Measurements from ENCODE around the gene FAM227B. TPM values are rescaled to one million over a fixed set of nuclear protein-coding genes. Genes with fewer than 3 reads are reported as not detected.

FAM227B gene
- total RNA-seq, 4 donors from 2014 or later = 1.1 to 4.1 (median 2.9) TPM

DNA sequence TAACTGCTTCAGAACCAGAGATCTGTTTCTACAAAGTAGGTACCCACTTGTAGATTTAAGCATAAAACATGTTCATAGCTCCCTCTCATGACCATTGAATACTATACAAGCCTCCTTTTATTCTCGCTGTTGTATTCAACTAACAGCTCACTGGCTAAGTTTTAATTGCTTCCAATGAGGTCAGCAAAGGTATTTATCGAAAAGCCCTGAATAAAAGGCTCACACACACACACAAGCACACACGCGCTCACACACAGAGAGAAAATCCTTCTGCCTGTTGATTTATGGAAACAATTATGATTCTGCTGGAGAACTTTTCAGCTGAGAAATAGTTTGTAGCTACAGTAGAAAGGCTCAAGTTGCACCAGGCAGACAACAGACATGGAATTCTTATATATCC, 197.6 kb downstream of the FAM227B start, which contains the start of gene FGF7:
FGF7 (plus strand) TSS at position 222 of the 400 bp plus-strand sequence. CDS start 1,056 bp downstream, outside the sequence.
- no peaks in the 10 kb centered on the region for H3K9me3 ChIP-seq
- H3K27ac ChIP-seq = peak within 1 kb of the TSS in 3 of 4 donors; percentile 24 to 34 (median 33)
- no peaks in the 10 kb centered on the region for H3K36me3 ChIP-seq
- no peaks in the 10 kb centered on the region for H3K4me1 ChIP-seq
- no peaks in the 10 kb centered on the region for H3K27me3 ChIP-seq
- TF ChIP-seq POLR2A (IDR thresholded peaks at IDR 0.05) = no peak
- no peak for DNase-seq
- peak within 1 kb of the TSS in 3 of 4 donors; percentile 18 to 37 (median 18) for H3K4me3 ChIP-seq

DNA sequence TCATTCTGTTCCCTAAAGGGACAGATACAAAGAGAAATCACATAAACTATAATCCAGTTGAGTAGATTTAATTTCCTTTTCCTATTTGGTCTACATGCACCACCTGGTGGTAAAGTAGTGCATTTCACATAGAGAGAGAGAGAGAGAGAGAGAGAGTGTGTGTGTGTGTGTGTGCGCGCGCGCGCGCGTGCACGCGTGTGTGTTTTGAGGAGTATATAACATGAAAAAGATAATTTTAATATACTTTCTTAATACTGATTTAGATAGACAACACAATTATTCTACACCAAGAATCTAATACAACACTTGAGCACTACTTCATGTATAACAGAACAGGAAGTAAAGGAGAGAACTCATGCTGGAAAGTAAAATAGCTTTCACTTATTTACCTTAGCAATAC, 198.6 kb downstream of the FAM227B start:
- DNase-seq = peak in 2 of 3 donors; percentile 53 to 56
- no peaks in the 10 kb centered on the region for H3K9me3 ChIP-seq
- no peaks in the 10 kb centered on the region for H3K27me3 ChIP-seq
- H3K4me3 ChIP-seq = peak overlapping the region in 1 of 4 donors; percentile 37
- H3K27ac ChIP-seq = peak overlapping the region in 1 of 4 donors; percentile 34
- H3K4me1 ChIP-seq = no peaks in the 10 kb centered on the region
- TF ChIP-seq, protein P1, sequence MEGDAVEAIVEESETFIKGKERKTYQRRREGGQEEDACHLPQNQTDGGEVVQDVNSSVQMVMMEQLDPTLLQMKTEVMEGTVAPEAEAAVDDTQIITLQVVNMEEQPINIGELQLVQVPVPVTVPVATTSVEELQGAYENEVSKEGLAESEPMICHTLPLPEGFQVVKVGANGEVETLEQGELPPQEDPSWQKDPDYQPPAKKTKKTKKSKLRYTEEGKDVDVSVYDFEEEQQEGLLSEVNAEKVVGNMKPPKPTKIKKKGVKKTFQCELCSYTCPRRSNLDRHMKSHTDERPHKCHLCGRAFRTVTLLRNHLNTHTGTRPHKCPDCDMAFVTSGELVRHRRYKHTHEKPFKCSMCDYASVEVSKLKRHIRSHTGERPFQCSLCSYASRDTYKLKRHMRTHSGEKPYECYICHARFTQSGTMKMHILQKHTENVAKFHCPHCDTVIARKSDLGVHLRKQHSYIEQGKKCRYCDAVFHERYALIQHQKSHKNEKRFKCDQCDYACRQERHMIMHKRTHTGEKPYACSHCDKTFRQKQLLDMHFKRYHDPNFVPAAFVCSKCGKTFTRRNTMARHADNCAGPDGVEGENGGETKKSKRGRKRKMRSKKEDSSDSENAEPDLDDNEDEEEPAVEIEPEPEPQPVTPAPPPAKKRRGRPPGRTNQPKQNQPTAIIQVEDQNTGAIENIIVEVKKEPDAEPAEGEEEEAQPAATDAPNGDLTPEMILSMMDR (IDR thresholded peaks at IDR 0.05) = peak; percentile 32 to 91 (median 76)
- TF ChIP-seq POLR2A (IDR thresholded peaks at IDR 0.05) = no peak
- H3K36me3 ChIP-seq = no peaks in the 10 kb centered on the region

DNA sequence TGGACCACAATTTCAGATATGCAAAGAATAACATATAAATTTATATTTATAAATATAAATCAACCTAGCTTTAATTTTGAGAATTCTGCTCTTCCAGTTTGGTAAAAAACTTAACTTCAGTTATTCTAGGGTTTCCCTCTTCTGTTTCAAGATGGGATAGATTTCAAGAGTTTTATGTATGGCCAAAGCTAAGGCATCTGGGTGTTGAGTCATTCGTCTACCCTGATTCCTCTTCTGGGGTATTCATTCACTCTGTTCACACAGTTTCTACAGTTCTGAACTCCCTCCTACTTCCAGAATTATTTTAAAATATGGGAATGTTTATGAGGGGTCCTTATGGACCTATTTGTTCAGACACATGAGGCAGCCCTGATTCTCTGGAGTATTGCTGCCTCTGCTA, 201.8 kb downstream of the FAM227B start:
- Histone ChIP-seq H3K4me1 (no peaks in the 10 kb centered on the region), H3K36me3 (no peaks in the 10 kb centered on the region), H3K9me3 (no peaks in the 10 kb centered on the region), H3K27ac (no peak overlapping the region), H3K27me3 (no peaks in the 10 kb centered on the region), H3K4me3 (no peak overlapping the region)
- no peak for DNase-seq
- no peak for TF ChIP-seq POLR2A (IDR thresholded peaks at IDR 0.05)
- TF ChIP-seq, protein P1 (IDR thresholded peaks at IDR 0.05) = no peak

DNA sequence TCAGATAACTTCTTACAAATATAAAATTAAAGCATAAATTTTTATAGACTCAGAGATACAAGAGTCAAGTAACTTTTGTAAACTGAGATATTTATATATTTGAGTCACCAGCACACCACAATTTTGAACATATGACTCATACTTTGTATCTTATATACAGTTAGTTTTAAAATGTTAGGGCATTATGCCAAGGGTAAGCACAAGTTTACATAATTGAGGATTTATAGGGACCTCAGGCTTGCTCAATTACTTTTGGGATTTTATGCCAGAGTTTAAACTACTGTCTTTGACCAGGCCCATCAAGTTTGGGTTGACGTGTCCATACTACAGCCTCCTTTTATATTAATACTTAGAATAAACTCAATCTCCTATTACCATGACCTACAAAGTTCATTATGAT, 205.0 kb downstream of the FAM227B start:
- H3K9me3 ChIP-seq = no peaks in the 10 kb centered on the region
- no peak overlapping the region for H3K27ac ChIP-seq
- no peaks in the 10 kb centered on the region for H3K4me1 ChIP-seq
- H3K27me3 ChIP-seq = no peaks in the 10 kb centered on the region
- H3K4me3 ChIP-seq = no peak overlapping the region
- no peaks in the 10 kb centered on the region for H3K36me3 ChIP-seq
- TF ChIP-seq, protein P1 (IDR thresholded peaks at IDR 0.05) = no peak
- no peak for TF ChIP-seq POLR2A (IDR thresholded peaks at IDR 0.05)
- no peak for DNase-seq

DNA sequence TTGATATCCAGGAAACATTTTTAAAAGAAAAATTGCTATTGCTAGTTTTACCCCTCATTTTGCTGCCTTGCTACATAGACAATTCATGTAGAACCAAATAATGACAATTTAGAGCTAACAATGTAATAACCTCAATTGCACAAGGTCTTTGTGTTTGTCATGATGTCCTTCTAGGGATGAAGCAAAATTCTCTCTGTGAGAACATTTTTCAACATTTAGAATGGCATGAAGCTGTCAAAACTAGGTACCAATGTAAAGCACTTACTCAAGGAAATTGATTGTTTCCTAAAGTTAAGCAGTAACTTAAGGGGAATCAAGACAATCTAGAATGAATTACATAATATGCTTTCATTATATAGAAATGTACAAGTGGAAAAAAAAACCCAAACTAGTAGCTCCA, 205.5 kb downstream of the FAM227B start:
- H3K36me3 ChIP-seq = no peaks in the 10 kb centered on the region
- H3K9me3 ChIP-seq = no peaks in the 10 kb centered on the region
- H3K4me3 ChIP-seq = no peak overlapping the region
- no peak for TF ChIP-seq POLR2A (IDR thresholded peaks at IDR 0.05)
- TF ChIP-seq, protein P1 (IDR thresholded peaks at IDR 0.05) = no peak
- H3K4me1 ChIP-seq = no peaks in the 10 kb centered on the region
- DNase-seq = no peak
- no peaks in the 10 kb centered on the region for H3K27me3 ChIP-seq
- H3K27ac ChIP-seq = no peak overlapping the region

DNA sequence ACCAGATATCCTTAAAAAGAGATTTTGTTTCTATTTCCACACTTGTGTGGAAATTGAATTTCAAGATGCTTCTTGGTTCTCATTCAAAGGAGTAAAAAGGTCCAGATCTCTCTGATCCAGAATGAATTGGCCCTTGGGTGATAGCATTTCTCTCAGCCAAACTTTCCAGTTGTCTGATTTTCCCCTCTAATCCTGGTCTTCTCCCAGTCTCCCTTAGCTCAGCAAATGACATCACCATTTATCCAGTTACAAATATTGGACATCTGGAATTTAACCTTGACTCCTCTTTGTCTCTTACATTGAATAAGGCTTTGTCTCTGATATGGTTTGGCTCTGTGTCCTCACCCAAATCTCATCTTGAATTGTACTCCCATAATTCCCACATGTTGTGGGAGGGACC, 207.8 kb downstream of the FAM227B start:
- no peak for TF ChIP-seq POLR2A (IDR thresholded peaks at IDR 0.05)
- TF ChIP-seq, protein P1 (IDR thresholded peaks at IDR 0.05) = no peak

More for the DNA sequence above, 207.8 kb downstream of the FAM227B start:
- DNase-seq = no peak
- Histone ChIP-seq H3K4me1 (no peaks in the 10 kb centered on the region), H3K4me3 (no peak overlapping the region), H3K27ac (no peak overlapping the region), H3K27me3 (no peaks in the 10 kb centered on the region), H3K36me3 (no peaks in the 10 kb centered on the region), H3K9me3 (no peaks in the 10 kb centered on the region)
